Body of pancreas (tissue), 4 donors: ENCODE data around the gene CES3. TPM values are rescaled to one million over a fixed set of nuclear protein-coding genes. Genes with fewer than 3 reads are reported as not detected.

Source experiments
- ATAC-seq: fragments of 150-250 bp; one replicate; pipeline ENCODE4 v1.9.1; 2016
- DNase-seq, 4 donors: peaks; one replicate each; pipeline ENCODE4 v3.0.0-alpha.2; 2019
- H3K27ac ChIP-seq, 4 donors: fragments of 200-600 bp; sonication (generic); 1 replicate in 3 of 4; 2 replicates in 1 of 4; pipeline versions ENCODE4 v1.5.1 to v1.6.1; 2016 to 2019; ENCODE audit warnings: mild to moderate bottlenecking in 1 of 4, mixed read lengths in 1 of 4, moderate library complexity in 1 of 4
- H3K27me3 ChIP-seq, 2 donors: fragments of 200-600 bp; sonication (generic); one replicate each; pipeline ENCODE4 v1.6.0; 2016; ENCODE audit warnings: mild to moderate bottlenecking in 1 of 2
- H3K36me3 ChIP-seq, 2 donors: fragments of 200-600 bp; sonication (generic); replicated peaks in 1 of 2; 2 replicates each; pipeline ENCODE4 v1.5.1; 2016; ENCODE audit warnings: low read depth in 2 of 2; ENCODE audit not compliant: insufficient read depth in 1 of 2
- H3K4me1 ChIP-seq: fragments of 200-600 bp; sonication (generic); one replicate; pipeline ENCODE4 v1.6.0; 2016
- H3K4me3 ChIP-seq, 2 donors: fragments of 200-600 bp; sonication (generic); 1 replicate in 1 of 2; 2 replicates in 1 of 2; pipeline ENCODE4 v1.5.1; 2016 to 2019
- H3K9me3 ChIP-seq, 3 donors: fragments of 200-600 bp; sonication (generic); 1 replicate in 2 of 3; 2 replicates in 1 of 3; pipeline ENCODE4 v1.5.1; 2016
- CTCF ChIP-seq, 7 experiments: fragments of 450-650 bp in 4 of 7; fragments of 200-600 bp in 3 of 7; sonication (generic) in 3 of 7; IDR thresholded peaks; one replicate each; pipeline ENCODE4 v1.5.1; 2016 to 2019; ENCODE audit warnings: antibody characterized with exemption in 7 of 7
- POLR2A ChIP-seq, 3 donors: fragments of 450-650 bp; IDR thresholded peaks; one replicate each; pipeline ENCODE4 v1.6.1; 2016; ENCODE audit warnings: antibody characterized with exemption in 3 of 3, mild to moderate bottlenecking in 2 of 3
- WGBS, 2 donors: methylation state at CpG; one replicate each; pipeline ENCODE4 v1.1.5; 2017; 5-methylcytosine and 5-hydroxymethylcytosine counted together
- intact Hi-C: fragments of 100-400 bp; cut with DNase I; formaldehyde crosslinking; loops from one replicate; pipeline ENCODE4 v1.15.1; 2023
- total RNA-seq, 2 donors: library from RNA; depleted of rRNA; stranded (reverse); fragments of >200 nt; gene quantifications; one replicate each; pipeline ENCODE4 v1.1.0, GENCODE V29; 2016

CES3 gene
- total RNA-seq, 2 donors from 2014 or later = 5.2 to 5.6 TPM

- DNase-seq (no peak), ATAC-seq (no peak)
- Histone ChIP-seq H3K9me3 (no peaks in the 10 kb centered on the region), H3K36me3 (no peaks in the 10 kb centered on the region), H3K27ac (no peak overlapping the region), H3K4me3 (no peak overlapping the region), H3K4me1 (peaks cover 19% of the 10 kb centered on the region), H3K27me3 (peaks cover 0 to 12% of the 10 kb centered on the region in 2 donors)
- 61 to 64% methylated on average over 17 to 42 of the region's 42 CpGs for WGBS, 2 donors
- no peak for TF ChIP-seq CTCF (IDR thresholded peaks at IDR 0.05)
- TF ChIP-seq POLR2A (IDR thresholded peaks at IDR 0.05) = no peak
- intact Hi-C loops = no loop called here
Observed at GRCh38 chr16:66921729-66922450, 39.2 kb upstream of the CES3 start.

- 55 to 66% methylated on average over 17 to 18 of the region's 18 CpGs for WGBS, 2 donors
- Histone ChIP-seq H3K4me1 (peaks cover 19% of the 10 kb centered on the region), H3K27me3 (peaks cover 0 to 12% of the 10 kb centered on the region in 2 donors), H3K4me3 (no peak overlapping the region), H3K27ac (no peak overlapping the region), H3K36me3 (no peaks in the 10 kb centered on the region), H3K9me3 (no peaks in the 10 kb centered on the region)
- peak; percentile 46 for ATAC-seq
- TF ChIP-seq CTCF (IDR thresholded peaks at IDR 0.05) (no peak), POLR2A (IDR thresholded peaks at IDR 0.05) (no peak)
- intact Hi-C loops = no loop called here
- DNase-seq = peak in 1 of 4 donors; percentile 27
Observed at GRCh38 chr16:66923247-66923731, 37.8 kb upstream of the CES3 start.

- Histone ChIP-seq H3K4me1 (peaks cover 19% of the 10 kb centered on the region), H3K9me3 (no peaks in the 10 kb centered on the region), H3K27me3 (peaks cover 0 to 12% of the 10 kb centered on the region in 2 donors), H3K27ac (no peak overlapping the region), H3K4me3 (no peak overlapping the region), H3K36me3 (no peaks in the 10 kb centered on the region)
- 56 to 58% methylated on average over 3 of the region's 3 CpGs for WGBS, 2 donors
- no peak for DNase-seq
- intact Hi-C loops = no loop called here
- TF ChIP-seq POLR2A (IDR thresholded peaks at IDR 0.05) (no peak), CTCF (IDR thresholded peaks at IDR 0.05) (no peak)
- ATAC-seq = no peak
Observed at GRCh38 chr16:66923866-66924265, 37.2 kb upstream of the CES3 start.

GRCh38 chr16:66924527-66925321, 36.3 kb upstream of the CES3 start:
- ATAC-seq (peak; percentile 57), DNase-seq (peak in 2 of 4 donors; percentile 30 to 47)
- Histone ChIP-seq H3K9me3 (no peaks in the 10 kb centered on the region), H3K4me3 (no peak overlapping the region), H3K27me3 (peaks cover 0 to 12% of the 10 kb centered on the region in 2 donors), H3K36me3 (no peaks in the 10 kb centered on the region), H3K4me1 (peaks cover 19% of the 10 kb centered on the region), H3K27ac (no peak overlapping the region)
- intact Hi-C loops = no loop called here
- peak in 3 of 7 experiments; percentile 17 to 49 (median 39) for TF ChIP-seq CTCF (IDR thresholded peaks at IDR 0.05)
- no peak for TF ChIP-seq POLR2A (IDR thresholded peaks at IDR 0.05)
- 9 to 37% methylated on average over 18 to 64 of the region's 72 CpGs for WGBS, 2 donors
